Naive thymus-derived CD8-positive, alpha-beta T cell (primary cell): ENCODE data around the gene CXorf65. TPM values are rescaled to one million over a fixed set of nuclear protein-coding genes. Genes with fewer than 3 reads are reported as not detected.

Experiments
- ATAC-seq, 2 donors: fragments of 150-1000 bp; cut with Tn5 transposase in 1 of 2; sonication (Bioruptor Pico), chemical (Tn5 transposase) in 1 of 2; 1 replicate in 1 of 2; 2 replicates in 1 of 2; pipeline ENCODE4 v1.10.0; 2021; ENCODE audit warnings: mild to moderate bottlenecking in 2 of 2, moderate library complexity in 2 of 2
- POLR2A ChIA-PET: fragments of 350-600 bp; sonication (Branson Sonifier 250); formaldehyde crosslinking; loops from one replicate; lab custom pipeline; 2021; ENCODE audit warnings: antibody characterized with exemption; lab: Charles Lee
- DNase-seq, 10 donors: peaks; one replicate each; pipeline versions ENCODE4 v3.0.0 to v3.0.0-alpha.2; 2020 to 2022
- H3K27ac Mint-ChIP-seq, 10 donors: one replicate each; pipeline ENCODE4 v1.8.0; 2020 to 2022; ENCODE audit warnings: mild to moderate bottlenecking in 10 of 10, mixed read lengths in 10 of 10, moderate library complexity in 4 of 10, inconsistent platforms in 1 of 10
- H3K27me3 Mint-ChIP-seq, 5 donors: one replicate each; pipeline ENCODE4 v1.8.0; 2021 to 2022; ENCODE audit warnings: mixed read lengths in 5 of 5
- H3K36me3 Mint-ChIP-seq, 3 donors: one replicate each; pipeline ENCODE4 v1.8.0; 2020 to 2022; ENCODE audit warnings: mixed read lengths in 3 of 3, mild to moderate bottlenecking in 2 of 3, inconsistent platforms in 1 of 3
- H3K4me1 Mint-ChIP-seq, 4 donors: one replicate each; pipeline ENCODE4 v1.8.0; 2021 to 2022; ENCODE audit warnings: mixed read lengths in 4 of 4
- H3K4me3 Mint-ChIP-seq, 10 donors: one replicate each; pipeline ENCODE4 v1.8.0; 2020 to 2022; ENCODE audit warnings: mild to moderate bottlenecking in 10 of 10, mixed read lengths in 10 of 10, moderate library complexity in 6 of 10, inconsistent platforms in 1 of 10
- H3K9me3 Mint-ChIP-seq, 9 donors: one replicate each; pipeline ENCODE4 v1.8.0; 2020 to 2022; ENCODE audit warnings: mixed read lengths in 9 of 9, mild to moderate bottlenecking in 3 of 9, inconsistent platforms in 1 of 9, moderate library complexity in 1 of 9
- polyA plus RNA-seq, 3 donors: library from polyadenylated mRNA; unstranded; fragments of 300-500 nt; fragmentation: Illumina TruSeq; gene quantifications; one replicate each; pipeline ENCODE4 v1.2.3, GENCODE V29; 2021
- total RNA-seq, 8 experiments: library from RNA in 2 of 8; stranded (reverse) in 2 of 8; gene quantifications; one replicate each; pipeline ENCODE4 v1.2.3 and lab custom pipeline; 2021 to 2026

CXorf65 gene
- total and polyA plus RNA-seq, 5 experiments from 2014 or later: 4.4 to 40.4 (median 39.6) TPM; not detected in 2

DNA sequence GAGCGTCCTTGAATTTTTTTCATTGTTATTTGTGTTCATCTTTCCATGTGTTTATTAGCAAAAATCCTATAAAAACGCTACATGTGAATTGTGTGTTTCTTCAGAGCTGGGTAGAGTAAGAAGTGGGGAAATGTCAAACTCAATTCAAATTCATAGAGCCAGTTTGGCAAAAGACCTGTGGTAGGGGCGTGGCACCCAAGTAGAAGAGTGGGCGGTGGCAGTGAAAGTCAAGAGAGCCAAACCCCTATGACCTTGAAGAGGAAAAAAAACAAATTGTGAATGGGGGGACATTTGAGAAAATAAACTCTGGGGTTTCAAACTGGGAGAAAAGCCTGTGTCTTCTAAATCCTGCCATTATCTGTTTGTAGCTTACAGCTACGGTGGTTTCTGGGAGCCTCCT lies 15.3 kb downstream of the CXorf65 start:
- DNase-seq: no peak
- POLR2A ChIA-PET: interaction anchor here (0.7 kb wide), 1 partner anchor 508 kb away, joined by 7 read pairs; no protein-coding TSS in a partner anchor
- no peaks in the 10 kb centered on the region for H3K27me3 Mint-ChIP-seq
- H3K4me3 Mint-ChIP-seq: peak overlapping the region in 1 of 10 donors; percentile 22
- no peaks in the 10 kb centered on the region for H3K36me3 Mint-ChIP-seq
- H3K4me1 Mint-ChIP-seq: peaks cover 3 to 13% (median 8%) of the 10 kb centered on the region in 4 donors
- no peak for ATAC-seq
- peak overlapping the region in 1 of 10 donors; percentile 32 for H3K27ac Mint-ChIP-seq
- H3K9me3 Mint-ChIP-seq: no peaks in the 10 kb centered on the region

DNA sequence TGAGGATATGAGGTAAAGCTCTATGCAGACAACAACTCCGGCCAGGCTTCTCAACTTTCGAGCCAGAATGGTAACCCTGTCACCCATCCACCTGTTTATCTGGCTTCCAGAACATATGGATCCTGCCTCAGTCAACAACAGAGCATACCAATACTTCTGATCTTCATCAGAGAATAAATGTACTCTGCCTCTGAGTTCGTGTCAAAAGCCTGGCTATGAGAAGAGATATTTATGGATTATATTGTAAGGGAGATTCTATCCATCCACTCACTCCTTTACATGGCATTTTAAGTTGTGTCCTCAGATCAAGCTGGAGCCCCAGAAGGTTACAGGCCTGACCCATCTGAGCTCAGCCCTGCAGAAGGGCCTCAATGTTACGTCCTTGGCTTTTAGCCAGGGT lies 20.6 kb downstream of the CXorf65 start:
- Mint-ChIP-seq H3K4me3 (no peak overlapping the region), H3K4me1 (peaks cover 2 to 9% (median 6%) of the 10 kb centered on the region in 4 donors), H3K36me3 (no peaks in the 10 kb centered on the region), H3K9me3 (no peaks in the 10 kb centered on the region), H3K27me3 (no peaks in the 10 kb centered on the region), H3K27ac (no peak overlapping the region)
- ATAC-seq (no peak), DNase-seq (no peak)
- POLR2A ChIA-PET: interaction anchor here (0.8 kb wide), 1 partner anchor 53 kb away, joined by 3 read pairs; no protein-coding TSS in a partner anchor

GRCh38 chrX:71082822-71083221 lies 23.7 kb downstream of the CXorf65 start:
- no peak overlapping the region for H3K27ac Mint-ChIP-seq
- H3K9me3 Mint-ChIP-seq: no peaks in the 10 kb centered on the region

DNA sequence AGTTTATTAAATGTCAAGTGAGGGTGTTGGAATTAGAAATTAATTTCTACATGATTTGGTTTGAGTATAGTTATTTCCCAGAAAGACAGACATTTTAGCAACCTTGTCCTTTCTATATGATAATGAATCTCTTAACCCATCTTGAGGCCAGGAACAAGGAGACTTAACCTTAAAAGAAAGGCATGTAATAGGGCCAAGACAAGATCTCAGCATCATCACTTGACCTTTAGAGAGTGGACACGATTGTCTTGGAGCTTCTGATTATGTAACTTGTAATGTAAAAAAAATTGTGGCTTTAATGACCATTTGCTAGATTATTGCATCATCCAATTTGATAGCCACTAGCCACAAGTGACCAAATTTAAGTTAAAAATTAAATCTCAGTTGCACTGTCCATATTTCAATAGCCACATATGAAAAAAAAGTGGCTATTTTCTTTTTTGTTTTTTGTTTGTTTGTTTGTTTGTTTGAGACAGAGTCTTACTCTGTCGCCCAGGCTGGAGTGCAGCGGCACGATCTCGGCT lies 24.4 kb downstream of the CXorf65 start:
- POLR2A ChIA-PET: no interaction called here
- no peak for ATAC-seq

More at GRCh38 chrX:71082822-71083221, 23.7 kb downstream of the CXorf65 start:
- ATAC-seq: no peak
- Mint-ChIP-seq H3K27me3 (no peaks in the 10 kb centered on the region), H3K36me3 (no peaks in the 10 kb centered on the region), H3K4me1 (peaks cover 2 to 9% (median 6%) of the 10 kb centered on the region in 4 donors), H3K4me3 (no peak overlapping the region)
- POLR2A ChIA-PET: no interaction called here
- no peak for DNase-seq

GRCh38 chrX:71081330-71082123 lies 25.0 kb downstream of the CXorf65 start:
- Mint-ChIP-seq H3K36me3 (no peaks in the 10 kb centered on the region), H3K27ac (no peak overlapping the region), H3K27me3 (no peaks in the 10 kb centered on the region), H3K4me1 (peaks cover 2 to 9% (median 6%) of the 10 kb centered on the region in 4 donors), H3K4me3 (no peak overlapping the region), H3K9me3 (no peaks in the 10 kb centered on the region)
- no peak for DNase-seq
- POLR2A ChIA-PET: no interaction called here
- no peak for ATAC-seq

More for the DNA sequence above, 24.4 kb downstream of the CXorf65 start:
- Mint-ChIP-seq H3K27ac (no peak overlapping the region), H3K9me3 (no peaks in the 10 kb centered on the region), H3K4me1 (peaks cover 2 to 9% (median 6%) of the 10 kb centered on the region in 4 donors), H3K27me3 (no peaks in the 10 kb centered on the region), H3K4me3 (no peak overlapping the region), H3K36me3 (no peaks in the 10 kb centered on the region)
- DNase-seq: no peak

- DNase-seq: no peak
- Mint-ChIP-seq H3K36me3 (peaks cover 0 to 5% (median 0%) of the 10 kb centered on the region in 3 donors), H3K27me3 (peaks cover 0 to 3% (median 0%) of the 10 kb centered on the region in 5 donors), H3K27ac (peak overlapping the region in 1 of 10 donors; percentile 26), H3K4me3 (peak overlapping the region in 1 of 10 donors; percentile 26), H3K9me3 (no peaks in the 10 kb centered on the region), H3K4me1 (peaks cover 10 to 18% (median 14%) of the 10 kb centered on the region in 4 donors)
- POLR2A ChIA-PET: interaction anchor here (1.1 kb wide), 1 partner anchor 30 kb away, joined by 3 read pairs; no protein-coding TSS in a partner anchor
- ATAC-seq: no peak
Measured at GRCh38 chrX:71070531-71070930, 36.0 kb downstream of the CXorf65 start.

- DNase-seq (peak; percentile 69 to 94 (median 88)), ATAC-seq (peak; percentile 90 to 95)
- Mint-ChIP-seq H3K4me1 (peaks cover 16 to 28% (median 22%) of the 10 kb centered on the region in 4 donors), H3K36me3 (peaks cover 0 to 12% (median 0%) of the 10 kb centered on the region in 3 donors), H3K9me3 (no peaks in the 10 kb centered on the region), H3K27me3 (no peaks in the 10 kb centered on the region), H3K4me3 (peak within 1 kb of the TSS; percentile 84 to 97 (median 96)), H3K27ac (peak within 1 kb of the TSS; percentile 85 to 99 (median 98))
- POLR2A ChIA-PET: interaction anchor here (0.6 to 1.7 kb wide), 12 partner anchors 10 to 299 kb away, joined by 3 to 12 read pairs (median 5); partner anchors contain the start of genes FOXO4, IL2RG, MED12 and TAF1
Measured at GRCh38 chrX:71068044-71068918, 38.3 kb downstream of the CXorf65 start, which contains the start of gene SNX12. Gene SNX12, minus strand, starts transcription at chrX:71068334. Its CDS starts 28 bp downstream, at chrX:71068306.

- DNase-seq (no peak), ATAC-seq (no peak)
- peaks cover 16 to 31% (median 23%) of the 10 kb centered on the region in 4 donors for H3K4me1 Mint-ChIP-seq
- H3K27ac Mint-ChIP-seq: peak overlapping the region; percentile 85 to 99 (median 98)
- H3K36me3 Mint-ChIP-seq: peaks cover 0 to 15% (median under 1%) of the 10 kb centered on the region in 3 donors
- peak overlapping the region; percentile 84 to 97 (median 96) for H3K4me3 Mint-ChIP-seq
- no peaks in the 10 kb centered on the region for H3K27me3 Mint-ChIP-seq
- POLR2A ChIA-PET: interaction anchor here (0.5 to 1.7 kb wide), 12 partner anchors 10 to 299 kb away, joined by 3 to 12 read pairs (median 5); partner anchors contain the start of genes FOXO4, IL2RG, MED12 and TAF1
- no peaks in the 10 kb centered on the region for H3K9me3 Mint-ChIP-seq
Measured at GRCh38 chrX:71067712-71068043, 38.9 kb downstream of the CXorf65 start.

GRCh38 chrX:71067089-71067488 lies 39.5 kb downstream of the CXorf65 start:
- H3K27ac Mint-ChIP-seq: peak overlapping the region in 9 of 10 donors; percentile 92 to 99 (median 98)
- ATAC-seq (no peak), DNase-seq (no peak)
- peaks cover 0 to 17% (median 2%) of the 10 kb centered on the region in 3 donors for H3K36me3 Mint-ChIP-seq
- POLR2A ChIA-PET: interaction anchor here (0.5 to 1.7 kb wide), 7 partner anchors 9 to 299 kb away, joined by 3 to 12 read pairs (median 5); partner anchors contain the start of genes FOXO4, MED12 and TAF1
- H3K4me1 Mint-ChIP-seq: peaks cover 16 to 32% (median 24%) of the 10 kb centered on the region in 4 donors
- H3K9me3 Mint-ChIP-seq: no peaks in the 10 kb centered on the region
- H3K27me3 Mint-ChIP-seq: no peaks in the 10 kb centered on the region
- H3K4me3 Mint-ChIP-seq: peak overlapping the region; percentile 84 to 97 (median 96)

GRCh38 chrX:71060127-71060526 lies 46.4 kb downstream of the CXorf65 start:
- H3K4me3 Mint-ChIP-seq: no peak overlapping the region
- H3K4me1 Mint-ChIP-seq: peaks cover 11 to 45% (median 40%) of the 10 kb centered on the region in 4 donors

DNA sequence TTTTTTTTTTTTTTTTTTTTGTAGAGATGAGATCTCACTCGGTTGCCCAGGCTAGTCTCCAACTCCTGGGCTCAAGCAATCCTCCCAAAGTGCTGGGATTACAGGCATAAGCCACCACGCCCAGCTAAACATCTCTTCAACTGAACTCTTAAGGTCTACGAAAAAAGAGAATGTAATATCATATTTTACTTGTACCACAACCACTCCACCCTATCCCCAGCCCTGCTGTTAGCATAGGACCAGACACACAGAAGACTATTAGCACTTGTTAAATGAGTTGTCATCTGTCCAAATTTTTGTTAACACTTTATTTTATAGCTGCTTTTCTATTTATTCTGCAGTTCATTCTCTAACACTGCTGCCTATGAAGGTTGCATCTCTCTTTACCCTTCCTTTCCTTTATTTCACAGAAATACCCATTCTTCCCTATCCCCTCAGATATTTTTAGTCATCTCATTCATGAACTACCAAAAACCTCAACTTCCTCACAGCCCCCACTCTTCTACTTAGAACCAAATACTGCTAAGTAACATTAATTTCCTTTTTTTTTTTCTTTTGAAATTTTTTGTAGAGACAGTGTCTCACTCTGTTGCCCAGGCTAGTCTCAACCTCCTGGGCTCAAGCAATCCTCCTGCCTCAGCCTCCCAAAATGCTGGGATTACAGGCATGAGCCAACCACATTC lies 48.6 kb downstream of the CXorf65 start:
- Mint-ChIP-seq H3K27me3 (no peaks in the 10 kb centered on the region), H3K4me1 (peaks cover 5 to 37% (median 31%) of the 10 kb centered on the region in 4 donors), H3K4me3 (no peak overlapping the region), H3K27ac (peak overlapping the region in 3 of 10 donors; percentile 7 to 79 (median 16)), H3K9me3 (no peaks in the 10 kb centered on the region), H3K36me3 (peaks cover 0 to 59% (median 12%) of the 10 kb centered on the region in 3 donors)
- ATAC-seq: no peak
- POLR2A ChIA-PET: interaction anchor here (0.8 to 1.6 kb wide), 2 partner anchors 10 to 133 kb away, joined by 4 to 9 read pairs; partner anchors contain the start of gene SNX12
- DNase-seq: no peak

More at GRCh38 chrX:71060127-71060526, 46.4 kb downstream of the CXorf65 start:
- Mint-ChIP-seq H3K9me3 (no peaks in the 10 kb centered on the region), H3K27ac (no peak overlapping the region), H3K27me3 (no peaks in the 10 kb centered on the region), H3K36me3 (peaks cover 0 to 62% (median 12%) of the 10 kb centered on the region in 3 donors)
- ATAC-seq (no peak), DNase-seq (no peak)
- POLR2A ChIA-PET: no interaction called here
